Astrocyte of the spinal cord (primary cell): ENCODE results near the gene PRG3.

ENCODE experiments used
- DNase-seq: peaks from one replicate; pipeline ENCODE4 v3.0.0; 2011; ENCODE audit warnings: low read depth, low spot score
- H3K4me3 ChIP-seq: 2 replicates; pipeline ENCODE4 v1.5.1; 2011; ENCODE audit warnings: low read depth, mild to moderate bottlenecking, low read length, moderate library complexity
- CTCF ChIP-seq: IDR thresholded peaks from 2 replicates; pipeline ENCODE4 v1.5.1; 2012; ENCODE audit warnings: low read depth, mild to moderate bottlenecking, low read length, inconsistent platforms
- in situ Hi-C: cut with HindIII; loops from 2 replicates; pipeline ENCODE4 v1.10.0; 2017; ENCODE audit warnings: low sequenced_read_pairs

PRG3 gene

DNA sequence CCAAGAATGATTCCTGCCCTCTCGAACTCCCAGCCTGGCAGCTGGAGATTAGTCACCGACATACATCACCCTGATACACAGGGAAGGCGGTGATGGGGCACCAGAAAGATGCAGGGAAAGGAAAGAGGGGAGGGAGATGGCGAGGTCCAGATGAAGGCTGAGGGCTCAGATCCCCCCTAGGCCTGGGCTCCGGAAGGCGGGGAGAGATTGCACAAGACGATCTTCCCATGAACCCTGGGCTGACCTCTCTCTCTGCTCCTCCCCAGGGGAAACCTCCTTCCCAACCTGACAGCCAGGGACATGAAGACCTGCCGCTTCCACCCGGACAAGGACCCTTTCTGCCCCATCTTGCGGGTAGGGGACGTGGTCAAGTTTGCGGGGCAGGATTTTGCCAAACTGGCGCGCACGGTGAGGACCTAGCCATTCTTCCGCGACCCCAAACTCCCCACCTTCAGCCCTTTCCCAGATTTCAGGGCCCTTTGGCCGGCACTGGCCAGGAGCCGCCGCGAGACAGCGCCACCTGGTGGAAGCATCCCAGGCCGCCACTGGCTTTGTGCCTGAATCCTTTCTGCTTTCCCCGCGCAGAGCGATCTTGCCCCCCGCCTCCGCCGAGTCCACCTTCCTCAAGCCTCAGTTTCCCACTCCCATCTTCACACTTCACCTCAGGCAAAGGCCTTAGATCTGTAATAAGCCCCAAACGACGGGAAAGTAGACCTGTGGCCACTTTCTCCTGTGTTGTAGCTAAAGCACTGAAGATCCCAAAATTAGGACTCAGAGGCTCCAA lies 31.3 kb downstream of the PRG3 start:
- no peak overlapping the region for H3K4me3 ChIP-seq
- TF ChIP-seq CTCF = peak; percentile 93
- in situ Hi-C loops = no loop called here
- DNase-seq = peak; percentile 36

DNA sequence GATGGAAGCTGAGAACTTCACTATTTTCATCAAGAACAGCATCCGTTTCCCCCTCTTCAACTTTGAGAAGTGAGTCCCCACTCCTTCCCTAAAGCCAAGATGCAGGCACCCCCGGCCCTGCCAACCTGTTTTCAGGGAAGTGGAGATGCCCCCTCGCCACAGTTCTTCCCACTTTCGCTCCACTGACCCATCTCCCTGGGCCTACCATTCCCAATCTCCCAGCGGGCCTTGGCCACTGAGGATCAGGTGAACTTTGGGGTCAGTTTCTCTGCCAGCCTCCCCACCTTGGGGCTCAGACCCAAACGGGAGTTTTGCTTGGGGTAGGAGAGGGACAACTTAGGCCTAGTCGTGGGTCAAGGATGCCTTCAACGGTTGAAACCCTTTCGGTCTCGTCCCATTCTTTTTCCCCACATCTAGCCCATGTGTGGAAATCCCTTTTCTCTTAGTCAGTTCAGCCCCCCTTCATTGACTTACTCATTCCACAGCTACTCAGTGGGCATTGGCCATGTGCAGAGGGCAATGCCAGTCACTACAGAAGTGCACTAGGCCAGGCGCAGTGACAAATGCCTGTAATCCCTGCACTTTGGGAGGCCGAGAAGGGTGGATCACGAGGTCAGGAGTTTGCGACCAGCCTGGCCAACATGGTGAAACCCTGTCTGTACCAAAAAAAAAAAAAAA lies 32.2 kb downstream of the PRG3 start:
- no peak for TF ChIP-seq CTCF
- in situ Hi-C loops = no loop called here
- no peak overlapping the region for H3K4me3 ChIP-seq
- no peak for DNase-seq

- TF ChIP-seq CTCF = no peak
- no peak for DNase-seq
- in situ Hi-C loops = no loop called here
- no peak overlapping the region for H3K4me3 ChIP-seq
Measured at GRCh38 chr11:57348052-57348451, 32.9 kb downstream of the PRG3 start.

DNA sequence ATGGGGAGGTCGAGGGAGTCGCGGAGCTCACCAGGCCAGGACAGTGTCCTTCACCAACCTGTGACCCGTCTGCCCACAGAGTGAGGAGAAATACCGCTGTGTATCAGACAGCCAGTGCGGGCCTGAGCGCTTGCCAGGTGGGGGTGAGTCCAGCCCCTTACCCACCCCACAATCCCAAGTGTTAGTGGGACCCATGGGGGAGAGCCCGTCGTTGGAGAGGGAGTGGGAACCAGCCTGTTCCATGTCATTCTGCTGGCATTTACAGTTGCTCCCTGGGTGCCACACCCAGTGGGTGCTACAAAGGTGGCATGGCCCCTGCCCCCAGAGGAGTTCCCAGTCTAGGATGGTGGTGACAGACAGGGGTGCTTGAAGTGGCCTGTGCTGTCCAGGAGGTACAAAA lies 33.6 kb downstream of the PRG3 start:
- in situ Hi-C loops = no loop called here
- no peak for TF ChIP-seq CTCF
- no peak overlapping the region for H3K4me3 ChIP-seq
- no peak for DNase-seq

DNA sequence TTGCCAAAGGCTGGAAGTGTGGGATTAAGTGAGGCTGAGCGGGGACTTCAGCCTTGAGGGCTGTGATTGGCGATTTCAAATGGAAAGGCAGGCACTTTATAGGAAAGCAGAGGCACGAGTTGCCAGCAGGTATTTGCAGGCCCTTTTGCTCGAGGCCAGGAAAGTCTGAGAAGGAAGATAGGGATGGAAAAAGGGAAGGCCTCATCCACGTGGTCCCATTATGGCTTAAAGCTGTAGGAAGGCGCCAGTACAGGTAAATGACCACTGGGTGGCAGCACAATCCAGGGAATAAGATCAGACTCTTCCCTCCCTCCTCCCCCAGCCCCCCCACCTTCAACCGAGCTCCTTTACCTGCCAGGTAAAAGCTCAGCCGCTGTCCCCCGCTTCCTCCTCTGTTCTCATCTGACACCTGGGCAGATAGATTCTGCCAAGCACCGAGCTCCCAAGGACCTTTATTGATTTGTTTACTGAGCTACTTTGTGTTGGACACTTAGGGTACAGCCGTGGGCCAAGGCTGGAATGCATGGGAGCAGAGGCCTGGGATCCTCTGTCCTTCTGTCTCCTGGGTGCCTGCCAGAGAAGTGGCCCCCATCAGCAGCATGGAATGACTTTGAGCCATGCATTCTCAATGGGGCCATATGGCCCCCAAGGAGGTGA lies 35.3 kb downstream of the PRG3 start:
- no peak overlapping the region for H3K4me3 ChIP-seq
- peak; percentile 77 for TF ChIP-seq CTCF
- DNase-seq = peak; percentile 62
- in situ Hi-C loops = no loop called here

- TF ChIP-seq CTCF = no peak
- no peak for DNase-seq
- in situ Hi-C loops = no loop called here
- no peak overlapping the region for H3K4me3 ChIP-seq
Measured at GRCh38 chr11:57344826-57345225, 36.1 kb downstream of the PRG3 start.
